GM18519 (cell line): ENCODE measurements around the gene EFHD2.
"Not testable (repeated sequence)": the region's sequence is repeated elsewhere in the genome, so short reads cannot be mapped to it uniquely, and the experiment has no call there.

Experiments
- ATAC-seq: cut with Tn5 transposase; IDR thresholded peaks from one replicate; pipeline ENCODE4 v1.9.1; 2021; ENCODE audit warnings: mild to moderate bottlenecking, moderate library complexity; ENCODE audit not compliant: unreplicated experiment, low FRiP score

Gene EFHD2

GRCh38 chr1:15411593-15412137 lies 2.0 kb downstream of the EFHD2 start:
- no peak for ATAC-seq

GRCh38 chr1:15412175-15412800 lies 2.6 kb downstream of the EFHD2 start:
- no peak for ATAC-seq

GRCh38 chr1:15412843-15413242 lies 3.2 kb downstream of the EFHD2 start:
- no peak for ATAC-seq

GRCh38 chr1:15413563-15414444 lies 4.1 kb downstream of the EFHD2 start:
- ATAC-seq: no peak

GRCh38 chr1:15414445-15414983 lies 4.8 kb downstream of the EFHD2 start:
- ATAC-seq: no peak

- no peak for ATAC-seq
Observed at GRCh38 chr1:15417059-15417934, 7.6 kb downstream of the EFHD2 start.

- ATAC-seq: no peak
Observed at GRCh38 chr1:15418806-15419515, 9.3 kb downstream of the EFHD2 start.

GRCh38 chr1:15420853-15421465 lies 11.3 kb downstream of the EFHD2 start:
- ATAC-seq: no peak

GRCh38 chr1:15422871-15423270 lies 13.2 kb downstream of the EFHD2 start:
- ATAC-seq: no peak

- no peak for ATAC-seq
Observed at GRCh38 chr1:15423355-15424077, 13.8 kb downstream of the EFHD2 start.

- no peak for ATAC-seq
Observed at GRCh38 chr1:15424146-15424667, 14.5 kb downstream of the EFHD2 start.

GRCh38 chr1:15424981-15425380 lies 15.3 kb downstream of the EFHD2 start:
- no peak for ATAC-seq

GRCh38 chr1:15425521-15425920 lies 15.8 kb downstream of the EFHD2 start:
- ATAC-seq: no peak

- no peak for ATAC-seq
Observed at GRCh38 chr1:15425958-15426357, 16.3 kb downstream of the EFHD2 start.

GRCh38 chr1:15426492-15427279 lies 17.0 kb downstream of the EFHD2 start:
- ATAC-seq: no peak

GRCh38 chr1:15427280-15427666 lies 17.6 kb downstream of the EFHD2 start:
- no peak for ATAC-seq

GRCh38 chr1:15428252-15428651 lies 18.6 kb downstream of the EFHD2 start:
- ATAC-seq: not testable (repeated sequence)
